WTC11 (cell line): ENCODE results near the gene IGF2BP3.

Source experiments
- JUN ChIP-seq: sonication (generic); formaldehyde crosslinking; IDR thresholded peaks from 2 replicates; pipeline ENCODE4 v1.8.0; 2023; ENCODE audit warnings: mild to moderate bottlenecking, missing genetic modification reagents
- ZNF121 ChIP-seq: sonication (generic); formaldehyde crosslinking; IDR thresholded peaks from 2 replicates; pipeline ENCODE4 v1.8.0; 2023; ENCODE audit warnings: missing genetic modification reagents
- ZNF423 ChIP-seq: fragments of 250-450 bp; sonication (Bioruptor Pico); IDR thresholded peaks from 2 replicates; pipeline ENCODE4 v2.1.2; 2022; ENCODE audit warnings: mild to moderate bottlenecking, moderate library complexity
- TF ChIP-seq, protein P1 (sequence below): sonication (generic); formaldehyde crosslinking; IDR thresholded peaks from 2 replicates; pipeline ENCODE4 v1.8.1; 2022; ENCODE audit warnings: low read depth, mild to moderate bottlenecking, moderate library complexity, missing genetic modification reagents, borderline replicate concordance
- TF ChIP-seq, protein P2 (sequence below): fragments of 200-600 bp; IDR thresholded peaks from 2 replicates; pipeline ENCODE4 v1.8.0; 2022; ENCODE audit warnings: antibody characterized with exemption
- TF ChIP-seq, protein P3 (sequence below): sonication (generic); formaldehyde crosslinking; IDR thresholded peaks from 2 replicates; pipeline ENCODE4 v1.8.0; 2022; ENCODE audit warnings: mild to moderate bottlenecking, missing genetic modification reagents

DNA sequence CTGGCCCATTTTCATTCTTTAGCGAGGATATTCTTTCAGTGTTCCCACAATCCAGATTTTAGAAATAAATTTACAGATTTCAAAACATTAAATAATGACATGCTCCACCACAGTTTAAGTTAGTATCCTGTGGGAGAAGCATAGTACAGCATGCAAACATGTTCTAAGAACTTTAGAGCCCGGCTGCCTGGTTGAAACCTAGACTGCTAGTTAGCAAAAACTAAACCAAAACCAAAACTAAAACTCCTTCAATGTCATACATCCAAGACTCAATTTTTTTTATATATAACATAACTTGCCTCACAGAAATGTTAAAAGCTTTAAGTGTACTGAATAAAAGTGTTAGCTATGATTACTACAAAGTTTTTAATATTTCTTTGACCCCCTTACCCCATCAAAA is 44.5 kb upstream of the IGF2BP3 start:
- TF ChIP-seq JUN (CRISPR knock-in tag) (no peak), ZNF423 (no peak), ZNF121 (CRISPR knock-in tag) (no peak)
- TF ChIP-seq, protein P1, sequence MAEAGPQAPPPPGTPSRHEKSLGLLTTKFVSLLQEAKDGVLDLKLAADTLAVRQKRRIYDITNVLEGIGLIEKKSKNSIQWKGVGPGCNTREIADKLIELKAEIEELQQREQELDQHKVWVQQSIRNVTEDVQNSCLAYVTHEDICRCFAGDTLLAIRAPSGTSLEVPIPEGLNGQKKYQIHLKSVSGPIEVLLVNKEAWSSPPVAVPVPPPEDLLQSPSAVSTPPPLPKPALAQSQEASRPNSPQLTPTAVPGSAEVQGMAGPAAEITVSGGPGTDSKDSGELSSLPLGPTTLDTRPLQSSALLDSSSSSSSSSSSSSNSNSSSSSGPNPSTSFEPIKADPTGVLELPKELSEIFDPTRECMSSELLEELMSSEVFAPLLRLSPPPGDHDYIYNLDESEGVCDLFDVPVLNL (CRISPR knock-in tag): no peak
- TF ChIP-seq, protein P2, sequence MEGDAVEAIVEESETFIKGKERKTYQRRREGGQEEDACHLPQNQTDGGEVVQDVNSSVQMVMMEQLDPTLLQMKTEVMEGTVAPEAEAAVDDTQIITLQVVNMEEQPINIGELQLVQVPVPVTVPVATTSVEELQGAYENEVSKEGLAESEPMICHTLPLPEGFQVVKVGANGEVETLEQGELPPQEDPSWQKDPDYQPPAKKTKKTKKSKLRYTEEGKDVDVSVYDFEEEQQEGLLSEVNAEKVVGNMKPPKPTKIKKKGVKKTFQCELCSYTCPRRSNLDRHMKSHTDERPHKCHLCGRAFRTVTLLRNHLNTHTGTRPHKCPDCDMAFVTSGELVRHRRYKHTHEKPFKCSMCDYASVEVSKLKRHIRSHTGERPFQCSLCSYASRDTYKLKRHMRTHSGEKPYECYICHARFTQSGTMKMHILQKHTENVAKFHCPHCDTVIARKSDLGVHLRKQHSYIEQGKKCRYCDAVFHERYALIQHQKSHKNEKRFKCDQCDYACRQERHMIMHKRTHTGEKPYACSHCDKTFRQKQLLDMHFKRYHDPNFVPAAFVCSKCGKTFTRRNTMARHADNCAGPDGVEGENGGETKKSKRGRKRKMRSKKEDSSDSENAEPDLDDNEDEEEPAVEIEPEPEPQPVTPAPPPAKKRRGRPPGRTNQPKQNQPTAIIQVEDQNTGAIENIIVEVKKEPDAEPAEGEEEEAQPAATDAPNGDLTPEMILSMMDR: no peak
- TF ChIP-seq, protein P3, sequence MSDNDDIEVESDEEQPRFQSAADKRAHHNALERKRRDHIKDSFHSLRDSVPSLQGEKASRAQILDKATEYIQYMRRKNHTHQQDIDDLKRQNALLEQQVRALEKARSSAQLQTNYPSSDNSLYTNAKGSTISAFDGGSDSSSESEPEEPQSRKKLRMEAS (CRISPR knock-in tag): no peak
